Astrocyte (in vitro differentiated cells and primary cell): ENCODE data around the gene CPNE4.

Experiments
- EZH2 ChIP-seq: IDR thresholded peaks from 2 replicates; pipeline ENCODE4 v1.6.1; 2012; ENCODE audit warnings: mild to moderate bottlenecking, low read length, inconsistent platforms; ENCODE audit not compliant: insufficient read depth
- TF ChIP-seq, protein P1 (sequence below): IDR thresholded peaks from 2 replicates; pipeline ENCODE4 v1.5.1; 2011; ENCODE audit warnings: low read depth, mild to moderate bottlenecking, inconsistent platforms, low read length, moderate library complexity; ENCODE audit not compliant: insufficient read depth

DNA sequence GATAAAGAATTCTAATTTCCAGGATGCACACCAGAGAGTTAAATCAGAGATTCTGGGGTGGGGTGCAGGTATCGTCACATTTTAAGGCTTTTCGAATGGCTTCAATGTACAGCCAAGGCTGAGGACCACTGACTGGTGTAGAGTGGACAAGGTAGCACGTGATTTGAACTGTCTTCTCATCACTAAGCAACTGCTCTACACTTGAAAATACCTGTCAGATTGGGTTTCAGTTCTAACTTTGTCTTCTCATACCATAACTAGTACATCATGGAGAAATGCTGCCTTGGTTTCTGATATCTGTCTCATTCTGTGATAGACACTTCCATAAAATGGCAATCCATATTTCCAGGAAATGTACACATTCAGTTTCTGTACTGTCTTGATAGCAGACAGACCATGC, 474.0 kb downstream of the CPNE4 start:
- TF ChIP-seq, protein P1, sequence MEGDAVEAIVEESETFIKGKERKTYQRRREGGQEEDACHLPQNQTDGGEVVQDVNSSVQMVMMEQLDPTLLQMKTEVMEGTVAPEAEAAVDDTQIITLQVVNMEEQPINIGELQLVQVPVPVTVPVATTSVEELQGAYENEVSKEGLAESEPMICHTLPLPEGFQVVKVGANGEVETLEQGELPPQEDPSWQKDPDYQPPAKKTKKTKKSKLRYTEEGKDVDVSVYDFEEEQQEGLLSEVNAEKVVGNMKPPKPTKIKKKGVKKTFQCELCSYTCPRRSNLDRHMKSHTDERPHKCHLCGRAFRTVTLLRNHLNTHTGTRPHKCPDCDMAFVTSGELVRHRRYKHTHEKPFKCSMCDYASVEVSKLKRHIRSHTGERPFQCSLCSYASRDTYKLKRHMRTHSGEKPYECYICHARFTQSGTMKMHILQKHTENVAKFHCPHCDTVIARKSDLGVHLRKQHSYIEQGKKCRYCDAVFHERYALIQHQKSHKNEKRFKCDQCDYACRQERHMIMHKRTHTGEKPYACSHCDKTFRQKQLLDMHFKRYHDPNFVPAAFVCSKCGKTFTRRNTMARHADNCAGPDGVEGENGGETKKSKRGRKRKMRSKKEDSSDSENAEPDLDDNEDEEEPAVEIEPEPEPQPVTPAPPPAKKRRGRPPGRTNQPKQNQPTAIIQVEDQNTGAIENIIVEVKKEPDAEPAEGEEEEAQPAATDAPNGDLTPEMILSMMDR: no peak
- no peak for TF ChIP-seq EZH2
